HFFc6 (cell line): ENCODE results near the gene MESP2. TPM values are rescaled to one million over a fixed set of nuclear protein-coding genes. Genes with fewer than 3 reads are reported as not detected.
A peak's percentile ranks its signal among the peaks of the same experiment; 100 is the strongest.
"Not testable (repeated sequence)": the region's sequence is repeated elsewhere in the genome, so short reads cannot be mapped to it uniquely, and the experiment has no call there.

ENCODE experiments used
- DNase-seq: peaks from one replicate; pipeline ENCODE4 v3.0.0-alpha.2; 2018
- H3K27ac Mint-ChIP-seq: 2 replicates; pipeline ENCODE4 v1.8.0; 2020; ENCODE audit warnings: mild to moderate bottlenecking, mixed read lengths
- H3K27me3 Mint-ChIP-seq: 2 replicates; pipeline ENCODE4 v1.8.0; 2021; ENCODE audit warnings: mild to moderate bottlenecking, moderate library complexity, mixed read lengths; ENCODE audit not compliant: insufficient read depth
- H3K36me3 Mint-ChIP-seq: 2 replicates; pipeline ENCODE4 v1.8.0; 2021; ENCODE audit warnings: low read depth, mixed read lengths
- H3K4me1 Mint-ChIP-seq: 2 replicates; pipeline ENCODE4 v1.8.0; 2020; ENCODE audit warnings: low read depth, mixed read lengths
- H3K4me3 Mint-ChIP-seq: 2 replicates; pipeline ENCODE4 v1.8.0; 2020; ENCODE audit warnings: mild to moderate bottlenecking, moderate library complexity, mixed read lengths
- H3K9me3 Mint-ChIP-seq: 2 replicates; pipeline ENCODE4 v1.8.0; 2020; ENCODE audit warnings: mild to moderate bottlenecking, mixed read lengths
- total RNA-seq, 6 experiments: library from RNA; stranded (reverse); fragmentation: NEBNext Ultra II Directional; extraction: Animal tissue kit (Norgen Biotek cat#: 25700); gene quantifications; 2 replicates in 1 of 6; 3 replicates in 5 of 6; pipeline ENCODE4 v1.2.3, GENCODE V29; 2021
- TF ChIP-seq, protein P1 (sequence below): fragments of 200-600 bp; sonication (generic); IDR thresholded peaks from 2 replicates; pipeline ENCODE4 v1.5.0; 2021; ENCODE audit warnings: antibody characterized with exemption, mild to moderate bottlenecking

Gene MESP2
- total RNA-seq, 6 experiments from 2014 or later: 0.19 to 0.26 (median 0.21) TPM; not detected in 3

DNA sequence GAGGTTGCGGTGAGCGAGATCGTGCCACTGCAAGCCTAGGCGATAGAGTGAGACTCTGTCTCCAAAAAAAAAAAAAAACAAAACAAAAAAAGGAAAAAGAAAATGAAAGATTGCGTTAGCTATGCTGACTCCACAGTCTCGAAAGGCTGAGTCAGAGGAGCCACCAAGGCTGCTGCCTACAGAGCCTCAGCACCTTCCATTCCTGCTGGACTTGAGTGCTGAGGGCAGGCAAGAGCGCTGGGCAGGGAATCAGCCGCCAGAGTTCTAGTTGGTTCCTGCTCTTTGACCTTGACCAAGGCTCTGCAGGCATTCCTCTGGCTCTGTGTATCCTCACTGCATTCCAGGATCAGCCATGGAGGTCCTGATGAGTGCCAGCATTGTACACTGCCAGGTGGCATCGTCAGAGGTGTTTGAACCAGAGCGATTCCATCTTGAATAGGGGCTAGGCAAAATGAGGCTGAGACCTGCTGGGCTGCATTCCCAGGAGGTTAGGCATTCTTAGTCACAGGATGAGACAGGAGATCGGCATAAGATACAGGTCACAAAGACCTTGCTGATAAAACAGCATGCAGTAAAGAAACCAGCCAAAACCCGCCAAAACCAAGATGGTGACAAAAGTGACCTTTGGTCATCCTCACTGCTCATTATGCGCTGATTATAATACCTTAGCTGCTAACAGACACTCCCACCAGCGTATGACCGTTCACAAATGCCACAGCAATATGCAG is 5.9 kb downstream of the MESP2 start:
- Mint-ChIP-seq H3K9me3 (no peaks in the 10 kb centered on the region), H3K27me3 (peaks cover 5% of the 10 kb centered on the region; the same call in 1 of the 2 replicates), H3K4me3 (peak overlapping the region; percentile 57), H3K36me3 (0 out of 2 replicates have a peak, but pooled peaks cover 14% of the 10 kb centered on the region), H3K27ac (peak overlapping the region; percentile 92), H3K4me1 (peaks cover 65% of the 10 kb centered on the region)
- DNase-seq: peak; percentile 76
- TF ChIP-seq, protein P1, sequence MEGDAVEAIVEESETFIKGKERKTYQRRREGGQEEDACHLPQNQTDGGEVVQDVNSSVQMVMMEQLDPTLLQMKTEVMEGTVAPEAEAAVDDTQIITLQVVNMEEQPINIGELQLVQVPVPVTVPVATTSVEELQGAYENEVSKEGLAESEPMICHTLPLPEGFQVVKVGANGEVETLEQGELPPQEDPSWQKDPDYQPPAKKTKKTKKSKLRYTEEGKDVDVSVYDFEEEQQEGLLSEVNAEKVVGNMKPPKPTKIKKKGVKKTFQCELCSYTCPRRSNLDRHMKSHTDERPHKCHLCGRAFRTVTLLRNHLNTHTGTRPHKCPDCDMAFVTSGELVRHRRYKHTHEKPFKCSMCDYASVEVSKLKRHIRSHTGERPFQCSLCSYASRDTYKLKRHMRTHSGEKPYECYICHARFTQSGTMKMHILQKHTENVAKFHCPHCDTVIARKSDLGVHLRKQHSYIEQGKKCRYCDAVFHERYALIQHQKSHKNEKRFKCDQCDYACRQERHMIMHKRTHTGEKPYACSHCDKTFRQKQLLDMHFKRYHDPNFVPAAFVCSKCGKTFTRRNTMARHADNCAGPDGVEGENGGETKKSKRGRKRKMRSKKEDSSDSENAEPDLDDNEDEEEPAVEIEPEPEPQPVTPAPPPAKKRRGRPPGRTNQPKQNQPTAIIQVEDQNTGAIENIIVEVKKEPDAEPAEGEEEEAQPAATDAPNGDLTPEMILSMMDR: no peak

DNA sequence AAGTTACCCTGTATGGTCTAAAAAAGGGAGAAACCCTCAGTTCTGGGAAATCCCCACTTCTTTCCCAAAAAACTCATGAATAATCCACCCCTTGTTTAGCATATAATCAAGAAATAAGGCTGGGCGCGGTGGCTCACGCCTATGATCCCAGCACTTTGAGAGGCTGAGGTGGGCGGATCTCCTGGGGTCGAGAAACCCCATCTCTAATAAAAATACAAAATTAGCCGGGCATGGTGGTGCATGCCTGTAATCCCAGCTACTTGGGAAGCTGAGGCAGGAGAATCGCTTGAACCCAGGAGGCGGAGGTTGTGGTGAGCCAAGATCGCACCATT is 6.5 kb downstream of the MESP2 start:
- not testable (repeated sequence) for H3K27me3 Mint-ChIP-seq, DNase-seq, H3K9me3 Mint-ChIP-seq
- peak overlapping the region; percentile 92 for H3K27ac Mint-ChIP-seq
- peak overlapping the region; percentile 57 for H3K4me3 Mint-ChIP-seq
- peaks cover 65% of the 10 kb centered on the region for H3K4me1 Mint-ChIP-seq
- H3K36me3 Mint-ChIP-seq: peaks cover 17% of the 10 kb centered on the region

DNA sequence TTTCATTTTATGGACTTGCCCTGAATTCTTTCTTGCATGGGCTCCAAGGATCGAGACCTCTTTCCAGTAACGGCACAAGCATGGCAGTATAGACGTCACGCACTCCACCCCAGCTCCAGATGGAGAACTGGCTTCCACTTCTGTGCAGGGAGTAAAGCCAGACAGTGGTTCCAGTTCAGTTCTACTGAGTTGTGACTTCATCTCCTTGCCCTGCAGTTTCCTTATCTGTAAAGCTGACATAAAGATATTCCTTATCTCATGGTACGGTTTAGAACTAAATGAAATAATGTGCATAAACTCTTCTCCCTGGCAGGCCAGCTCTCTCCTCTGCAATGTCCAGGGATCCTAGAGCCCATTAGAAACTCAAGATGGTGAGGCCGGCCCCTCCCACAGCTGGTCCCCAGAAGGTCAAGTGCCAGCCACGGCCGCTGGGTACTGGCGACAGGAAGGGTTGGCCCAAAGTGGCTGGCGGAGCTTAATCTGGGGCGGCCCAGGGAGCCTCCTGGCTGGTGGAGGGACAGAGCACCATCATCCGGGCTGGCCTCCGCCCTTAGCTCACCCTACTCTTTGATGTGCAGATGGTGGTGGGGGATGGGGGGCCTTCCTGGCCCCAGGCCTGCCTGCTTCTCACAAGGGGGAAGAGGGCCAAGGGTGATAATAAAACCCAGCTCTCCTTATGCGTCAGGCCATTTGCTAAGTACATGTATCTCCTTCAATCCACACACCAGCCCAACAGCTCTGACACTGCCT is 7.2 kb downstream of the MESP2 start:
- Mint-ChIP-seq H3K27me3 (peaks cover 5% of the 10 kb centered on the region; the same call in 1 of the 2 replicates), H3K36me3 (peaks cover 24% of the 10 kb centered on the region), H3K4me1 (peaks cover 71% of the 10 kb centered on the region), H3K4me3 (peak overlapping the region; percentile 41), H3K27ac (peak overlapping the region; percentile 92), H3K9me3 (no peaks in the 10 kb centered on the region)
- TF ChIP-seq, protein P1: no peak
- DNase-seq: peak; percentile 42

DNA sequence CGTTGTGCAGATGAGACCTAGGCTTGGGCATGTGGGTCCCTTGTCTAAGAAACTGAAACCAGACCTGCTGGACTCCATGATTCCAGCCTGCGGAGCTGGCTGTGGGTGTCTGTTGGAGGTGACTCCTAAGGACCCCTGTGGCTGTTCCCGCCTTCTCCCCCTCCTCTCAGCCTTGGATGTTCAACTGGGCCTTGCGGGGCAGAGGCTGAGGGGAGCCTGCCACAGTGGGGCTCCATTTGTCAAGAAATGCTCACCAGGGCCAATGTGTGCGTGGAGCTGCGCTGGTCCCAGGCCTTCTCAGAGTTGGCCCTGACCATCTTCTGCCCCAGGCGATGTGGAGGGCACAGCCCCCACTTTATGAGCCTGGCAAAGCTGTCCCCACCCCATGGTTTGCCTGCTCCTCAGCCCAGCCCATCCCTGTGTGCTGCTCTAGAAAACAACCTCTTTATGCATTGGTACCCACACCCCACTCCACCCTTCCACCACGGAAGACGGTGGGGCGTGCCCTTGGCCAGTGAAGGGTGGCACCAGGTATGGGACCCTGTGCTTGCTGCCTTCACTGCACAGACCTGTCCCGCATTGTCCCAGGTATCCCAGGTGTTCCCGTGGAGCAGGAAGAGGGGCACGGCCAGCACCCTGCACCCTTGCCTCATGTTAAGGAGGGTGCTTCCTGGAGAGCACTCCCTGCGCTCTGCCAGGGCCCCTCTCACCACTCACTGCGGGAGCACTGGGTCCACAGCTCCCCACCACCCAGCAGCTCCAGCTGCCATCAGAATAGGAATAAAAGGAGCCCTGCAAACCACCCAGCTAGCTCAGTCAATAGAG is 7.9 kb downstream of the MESP2 start:
- Mint-ChIP-seq H3K9me3 (no peaks in the 10 kb centered on the region), H3K27ac (peak overlapping the region; percentile 92), H3K36me3 (peaks cover 26% of the 10 kb centered on the region), H3K27me3 (peaks cover 5% of the 10 kb centered on the region; the same call in 1 of the 2 replicates), H3K4me1 (peaks cover 72% of the 10 kb centered on the region), H3K4me3 (no peak overlapping the region)
- TF ChIP-seq, protein P1: no peak
- DNase-seq: no peak

DNA sequence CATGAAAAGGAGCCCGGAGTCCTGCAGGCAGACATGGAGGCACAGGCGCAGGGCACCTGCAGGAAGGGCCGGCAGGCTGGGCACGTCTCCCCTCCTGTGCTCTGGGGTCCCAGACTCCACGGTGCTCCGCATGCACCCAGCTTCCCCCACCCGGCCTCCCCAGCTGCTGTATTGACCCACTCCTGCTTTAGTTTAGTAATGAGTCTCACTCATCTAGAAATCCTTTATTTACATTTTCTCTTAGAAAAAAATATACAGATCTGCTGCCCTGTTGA is 8.5 kb downstream of the MESP2 start:
- peak overlapping the region; percentile 92; the same call in 1 of the 2 replicates for H3K27ac Mint-ChIP-seq

More for the DNA sequence above, 8.5 kb downstream of the MESP2 start:
- H3K4me1 Mint-ChIP-seq: peaks cover 72% of the 10 kb centered on the region
- peaks cover 5% of the 10 kb centered on the region; the same call in 1 of the 2 replicates for H3K27me3 Mint-ChIP-seq
- TF ChIP-seq, protein P1: no peak
- H3K4me3 Mint-ChIP-seq: no peak overlapping the region
- peaks cover 26% of the 10 kb centered on the region for H3K36me3 Mint-ChIP-seq
- DNase-seq: no peak
- H3K9me3 Mint-ChIP-seq: no peaks in the 10 kb centered on the region
